NCI-H446 treated with DMSO at 0.1 percent for 48 hours (cell line): ENCODE measurements around the gene TANC1.

Source experiments
- DNase-seq: peaks from one replicate; lab custom pipeline; 2025; lab: John Stamatoyannopoulos, UW

TANC1 gene

DNA sequence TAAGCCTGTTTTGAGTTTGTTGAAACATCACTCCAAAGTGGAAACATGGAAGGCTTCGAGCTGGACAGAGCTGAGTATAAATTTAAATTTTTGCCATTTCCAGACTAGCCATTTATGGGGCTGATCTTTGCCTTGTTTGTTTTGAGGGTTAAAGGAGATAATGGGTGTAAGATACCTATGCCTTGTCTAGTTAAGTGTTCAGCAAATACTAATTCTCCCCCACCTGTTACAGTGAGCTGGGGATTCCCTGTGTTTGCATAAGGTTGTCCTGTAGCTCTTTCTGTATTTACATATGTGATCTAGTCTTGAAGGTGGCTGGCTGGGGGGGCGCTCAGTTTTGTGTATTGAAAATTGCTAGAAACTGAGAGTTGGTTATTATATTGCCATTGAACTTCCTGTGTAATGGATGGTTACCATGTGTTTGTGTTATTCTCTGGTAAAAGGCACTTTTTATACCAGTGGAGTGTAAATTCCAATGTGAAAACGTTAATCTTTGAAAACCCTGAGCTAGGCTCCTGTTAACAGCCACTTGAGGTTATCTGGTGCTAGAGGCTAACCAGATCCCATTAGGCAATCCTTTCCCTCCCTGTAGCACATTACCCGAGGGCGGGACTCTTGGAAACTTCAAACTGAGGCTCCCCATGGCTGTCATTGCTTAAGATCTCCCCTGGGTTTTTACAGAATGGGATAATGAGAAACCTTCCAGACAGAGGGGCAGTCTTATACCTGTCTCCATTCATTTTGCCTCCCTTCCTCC lies 26.7 kb downstream of the TANC1 start:
- no peak for DNase-seq

GRCh38 chr2:158995677-158996049 lies 27.2 kb downstream of the TANC1 start:
- no peak for DNase-seq

DNA sequence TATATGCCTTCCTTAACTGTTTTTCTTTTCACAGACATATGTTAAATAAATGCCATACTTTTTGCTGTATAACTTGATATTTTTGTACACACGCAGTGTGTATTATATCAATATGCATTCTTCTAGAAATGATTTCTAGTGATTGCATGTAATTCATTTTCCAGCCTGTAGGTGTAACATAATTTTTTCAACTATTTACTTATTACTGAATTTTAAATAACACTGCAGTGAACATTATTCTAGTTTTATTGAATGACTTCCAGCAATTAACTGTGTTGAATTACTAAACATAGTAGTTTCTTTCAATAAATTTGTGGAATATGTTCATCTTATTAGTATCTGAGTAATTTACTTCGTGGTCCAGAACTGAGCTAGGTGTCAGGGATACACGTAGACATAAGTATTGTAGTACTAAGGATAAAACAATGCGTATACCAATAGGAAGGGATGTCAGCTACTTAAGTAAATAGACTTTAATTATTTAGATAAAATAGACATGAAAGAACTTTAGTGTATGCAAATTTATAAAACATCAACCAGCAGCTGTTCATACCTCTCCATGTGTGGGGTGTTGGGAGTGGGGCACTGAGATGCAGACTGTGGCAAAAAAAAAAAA lies 28.0 kb downstream of the TANC1 start:
- no peak for DNase-seq

DNA sequence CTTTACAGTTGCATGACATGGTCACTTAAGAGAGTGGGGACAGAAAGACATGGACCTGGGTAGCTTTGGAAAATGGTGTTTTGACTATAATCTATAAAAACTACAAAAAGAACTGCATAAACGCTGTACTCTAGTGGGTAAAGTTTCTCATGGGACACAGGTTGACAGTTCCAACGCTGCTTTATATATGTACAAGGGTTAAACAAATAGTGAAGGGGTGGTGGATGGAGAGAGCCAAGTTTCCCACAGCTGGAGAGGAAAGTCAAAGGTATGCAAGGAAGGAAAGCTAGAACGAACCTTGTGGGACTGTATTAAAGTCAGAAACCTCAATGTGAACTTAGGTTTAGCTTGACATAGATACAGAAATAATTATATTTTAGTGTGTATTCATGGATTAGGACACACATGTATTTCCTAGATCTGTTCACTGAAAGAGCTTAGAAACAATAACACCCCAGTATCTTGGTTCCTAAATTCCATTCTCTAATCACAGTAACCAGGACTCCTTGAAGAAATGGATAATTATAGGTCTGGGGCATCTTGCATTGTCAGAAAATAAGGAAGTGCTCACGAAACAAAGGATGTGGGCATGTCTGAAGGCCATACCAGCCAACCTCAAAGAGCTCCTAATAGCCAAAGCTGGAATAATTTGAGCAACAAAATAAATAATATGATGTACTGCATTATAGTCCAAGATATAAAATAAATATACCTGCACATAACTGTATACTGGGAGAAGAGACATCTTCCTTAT lies 28.8 kb downstream of the TANC1 start:
- no peak for DNase-seq

GRCh38 chr2:158998551-158999248 lies 30.3 kb downstream of the TANC1 start:
- peak; percentile 85 for DNase-seq

- no peak for DNase-seq
Observed at GRCh38 chr2:158999458-158999857, 31.0 kb downstream of the TANC1 start.

DNA sequence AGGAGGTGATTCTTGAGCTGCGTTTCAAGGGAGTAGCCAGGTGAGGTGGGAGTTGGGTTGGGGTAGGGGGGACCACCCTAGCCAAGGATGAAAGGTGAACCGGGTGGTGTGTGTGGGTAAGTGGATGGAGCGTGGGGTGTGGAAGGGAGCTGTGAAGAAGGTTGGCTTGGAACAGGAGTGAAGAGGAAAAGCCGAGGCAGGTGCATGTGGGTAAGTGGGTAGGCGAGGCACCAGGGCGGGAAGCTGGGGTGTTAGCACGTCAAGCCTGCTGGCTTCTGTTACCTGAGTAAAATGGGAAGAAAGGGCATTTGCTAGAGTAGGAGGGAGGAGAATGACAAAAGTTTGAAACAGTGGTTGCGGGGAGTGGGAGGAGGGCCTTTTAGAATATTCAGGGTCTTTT lies 31.6 kb downstream of the TANC1 start:
- DNase-seq: no peak

DNA sequence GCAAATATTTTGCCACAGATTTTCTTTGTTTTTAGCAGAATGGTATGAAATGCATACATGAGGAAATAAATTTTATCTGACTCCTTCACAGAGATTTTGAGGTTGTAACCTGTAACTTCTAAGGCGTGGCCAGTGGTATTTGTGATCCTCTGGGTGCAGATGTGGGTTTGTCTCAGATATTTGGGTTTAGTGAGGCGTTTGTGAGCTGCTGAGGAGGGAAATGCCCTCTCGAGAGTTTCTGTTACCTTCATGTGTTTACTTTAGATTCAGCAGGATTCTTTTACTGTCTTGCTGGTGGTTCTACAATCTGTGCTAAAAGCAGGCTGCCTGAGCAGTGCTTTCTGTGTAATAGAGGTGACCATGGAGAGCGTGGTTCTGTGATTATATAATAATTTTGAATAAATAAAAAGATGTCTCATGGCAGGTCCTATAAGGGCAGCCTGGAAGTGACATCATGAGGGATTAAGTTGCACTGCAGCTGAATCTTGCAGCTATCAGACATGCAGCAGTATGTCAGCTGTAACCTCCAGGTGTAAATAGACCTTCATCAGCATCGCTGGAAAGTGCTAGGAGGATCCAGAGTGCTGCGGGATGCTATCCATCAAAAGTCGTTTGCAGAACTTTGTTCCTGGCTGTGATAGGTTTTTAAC lies 34.1 kb downstream of the TANC1 start:
- DNase-seq: no peak

DNA sequence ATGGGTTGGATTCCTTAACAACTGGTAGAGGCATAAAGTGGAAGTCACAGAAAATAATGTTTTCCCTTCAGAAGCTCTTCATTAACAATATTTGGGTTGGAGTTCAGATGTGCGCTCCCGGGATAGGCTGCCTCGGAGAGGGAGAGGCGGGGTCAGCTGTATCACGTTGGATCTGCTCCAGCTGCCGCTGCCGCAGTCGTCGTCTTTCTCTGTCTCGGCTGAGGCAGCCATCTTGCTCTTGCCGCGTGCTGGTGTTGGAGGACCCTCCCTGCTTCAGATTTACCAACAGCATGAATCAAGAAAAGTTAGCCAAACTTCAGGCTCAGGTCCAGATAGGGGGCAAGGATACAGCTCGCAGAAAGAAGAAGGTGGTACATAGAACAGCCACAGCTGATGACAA lies 35.1 kb downstream of the TANC1 start:
- no peak for DNase-seq

DNA sequence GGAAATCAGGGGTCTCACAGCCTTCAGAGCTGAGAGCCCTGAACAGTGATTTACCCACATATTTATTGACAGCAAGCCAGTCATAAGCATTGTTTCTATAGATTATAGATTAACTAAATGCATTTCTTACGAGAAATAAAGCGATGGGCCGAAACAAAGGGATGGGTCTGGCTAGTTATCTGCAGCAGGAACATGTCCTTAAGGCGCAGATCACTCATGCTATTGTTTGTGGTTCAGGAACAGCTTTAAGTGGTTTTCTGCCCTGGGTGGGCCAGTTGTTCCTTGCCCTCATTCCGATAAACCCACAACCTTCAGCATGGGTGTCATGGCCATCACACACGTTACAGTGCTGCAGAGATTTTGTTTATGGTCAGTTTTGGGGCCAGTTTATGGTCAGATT lies 36.4 kb downstream of the TANC1 start:
- no peak for DNase-seq

DNA sequence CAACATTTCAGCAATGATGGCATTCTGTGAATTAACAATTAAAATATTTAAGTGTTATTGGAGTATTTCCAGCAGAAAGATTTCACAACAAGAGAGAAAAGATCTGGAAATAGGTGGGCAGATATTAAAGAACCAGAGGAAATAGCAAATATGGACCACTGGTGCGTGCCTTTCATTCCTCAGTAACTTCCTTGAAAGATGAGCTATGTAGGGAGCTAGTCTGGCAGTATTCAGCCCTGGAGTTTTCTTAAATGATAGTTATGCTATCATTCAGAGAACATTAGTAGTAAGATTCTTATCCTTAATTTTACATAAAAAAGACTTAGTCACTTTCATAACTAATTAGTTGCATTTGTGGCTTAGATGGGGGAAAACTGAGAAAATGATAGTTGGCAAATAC lies 41.5 kb downstream of the TANC1 start:
- no peak for DNase-seq

GRCh38 chr2:159010340-159010739 lies 41.9 kb downstream of the TANC1 start:
- no peak for DNase-seq

DNA sequence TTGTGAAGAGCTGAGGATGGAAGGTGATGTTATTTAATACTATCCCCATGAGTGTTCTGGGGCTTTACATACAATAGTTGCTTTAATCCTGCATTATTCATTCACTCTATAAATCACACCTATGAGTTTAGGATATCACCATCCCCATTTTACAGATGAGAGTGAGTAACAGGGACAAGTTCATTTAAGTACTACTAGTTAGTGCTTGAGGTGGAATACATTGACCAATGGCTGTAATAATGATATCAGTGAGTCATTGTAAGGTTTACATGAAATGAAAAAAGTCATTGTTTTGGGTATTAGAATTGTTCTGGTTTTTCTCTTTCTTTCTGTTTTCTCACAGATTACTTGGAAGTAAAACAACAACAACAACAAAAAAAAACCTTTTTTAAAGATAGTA lies 42.5 kb downstream of the TANC1 start:
- DNase-seq: no peak

GRCh38 chr2:159012142-159012541 lies 43.7 kb downstream of the TANC1 start:
- no peak for DNase-seq

DNA sequence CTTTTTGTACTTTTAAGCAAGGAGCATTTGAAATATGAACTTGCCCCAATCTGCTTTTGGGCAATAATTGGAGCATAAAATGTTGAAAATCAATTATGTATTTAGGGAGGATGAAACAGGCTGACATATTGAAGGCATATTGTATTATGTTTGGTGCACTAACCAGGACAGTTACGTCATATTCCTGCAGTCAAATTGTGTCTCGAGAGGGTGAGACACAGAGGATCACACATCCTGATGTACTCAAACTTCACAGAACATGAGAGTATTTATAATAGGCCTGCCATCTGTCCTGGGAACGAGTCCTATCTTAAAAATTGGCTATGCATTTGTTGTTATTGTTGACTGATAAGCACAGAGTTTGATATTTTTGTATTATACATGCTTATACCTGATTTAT lies 44.7 kb downstream of the TANC1 start:
- no peak for DNase-seq

DNA sequence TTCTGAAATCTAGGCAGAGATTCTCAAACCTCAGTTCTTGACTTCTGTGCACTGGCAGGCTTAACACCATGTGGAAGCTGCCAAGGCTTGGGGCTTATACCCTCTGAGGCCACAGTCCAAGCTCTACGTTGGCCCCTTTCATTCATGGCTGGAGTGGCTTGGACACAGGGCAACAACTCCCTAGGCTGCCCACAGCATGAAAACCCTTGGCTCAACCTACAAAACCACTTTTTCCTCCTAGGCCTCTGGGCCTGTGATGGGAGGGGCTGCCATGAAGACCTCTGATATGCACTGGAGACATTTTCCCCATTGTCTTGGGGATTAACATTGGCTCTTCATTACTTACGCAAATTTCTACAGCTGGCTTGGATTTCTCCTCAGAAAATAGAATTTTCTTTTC lies 46.7 kb downstream of the TANC1 start:
- DNase-seq: no peak

- no peak for DNase-seq
Observed at GRCh38 chr2:159015823-159016222, 47.4 kb downstream of the TANC1 start.

- no peak for DNase-seq
Observed at GRCh38 chr2:159017837-159018236, 49.4 kb downstream of the TANC1 start.

- no peak for DNase-seq
Observed at GRCh38 chr2:159019021-159019420, 50.6 kb downstream of the TANC1 start.

DNA sequence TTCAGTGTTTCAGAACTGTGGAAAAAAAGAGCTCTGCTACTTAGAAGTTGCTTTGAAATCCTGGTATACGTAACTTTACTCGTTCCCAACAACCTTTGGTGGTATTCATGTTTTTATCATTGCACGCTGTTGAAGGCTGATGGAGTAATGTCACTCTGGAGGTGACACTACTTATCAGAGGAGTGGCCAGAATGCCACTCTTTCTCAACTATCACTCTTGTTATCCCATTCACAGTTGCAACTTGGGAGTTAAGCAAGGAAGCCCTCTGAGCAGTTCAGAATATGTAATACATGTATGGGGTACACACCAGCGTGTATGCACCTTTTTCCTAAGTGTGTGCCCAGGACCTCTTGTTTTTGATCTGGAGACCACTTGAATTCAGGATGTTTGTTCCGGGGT lies 53.6 kb downstream of the TANC1 start:
- DNase-seq: no peak

GRCh38 chr2:159026170-159026569 lies 57.7 kb downstream of the TANC1 start:
- DNase-seq: no peak

- no peak for DNase-seq
Observed at GRCh38 chr2:159028776-159029175, 60.3 kb downstream of the TANC1 start.
